Stimulated activated CD4-positive, alpha-beta T cell treated with anti-CD3 and anti-CD28 coated beads, Interleukin-1b, Interleukin-23, amount 100 ng/mL, for 48 hours (primary cell): ENCODE data around the gene SLITRK6.
"Not testable (repeated sequence)": the region's sequence is repeated elsewhere in the genome, so short reads cannot be mapped to it uniquely, and the experiment has no call there.

Experiments used
- DNase-seq: peaks from one replicate; pipeline ENCODE4 v3.0.0-alpha.2; 2020

Gene SLITRK6, protein sequence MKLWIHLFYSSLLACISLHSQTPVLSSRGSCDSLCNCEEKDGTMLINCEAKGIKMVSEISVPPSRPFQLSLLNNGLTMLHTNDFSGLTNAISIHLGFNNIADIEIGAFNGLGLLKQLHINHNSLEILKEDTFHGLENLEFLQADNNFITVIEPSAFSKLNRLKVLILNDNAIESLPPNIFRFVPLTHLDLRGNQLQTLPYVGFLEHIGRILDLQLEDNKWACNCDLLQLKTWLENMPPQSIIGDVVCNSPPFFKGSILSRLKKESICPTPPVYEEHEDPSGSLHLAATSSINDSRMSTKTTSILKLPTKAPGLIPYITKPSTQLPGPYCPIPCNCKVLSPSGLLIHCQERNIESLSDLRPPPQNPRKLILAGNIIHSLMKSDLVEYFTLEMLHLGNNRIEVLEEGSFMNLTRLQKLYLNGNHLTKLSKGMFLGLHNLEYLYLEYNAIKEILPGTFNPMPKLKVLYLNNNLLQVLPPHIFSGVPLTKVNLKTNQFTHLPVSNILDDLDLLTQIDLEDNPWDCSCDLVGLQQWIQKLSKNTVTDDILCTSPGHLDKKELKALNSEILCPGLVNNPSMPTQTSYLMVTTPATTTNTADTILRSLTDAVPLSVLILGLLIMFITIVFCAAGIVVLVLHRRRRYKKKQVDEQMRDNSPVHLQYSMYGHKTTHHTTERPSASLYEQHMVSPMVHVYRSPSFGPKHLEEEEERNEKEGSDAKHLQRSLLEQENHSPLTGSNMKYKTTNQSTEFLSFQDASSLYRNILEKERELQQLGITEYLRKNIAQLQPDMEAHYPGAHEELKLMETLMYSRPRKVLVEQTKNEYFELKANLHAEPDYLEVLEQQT

DNA sequence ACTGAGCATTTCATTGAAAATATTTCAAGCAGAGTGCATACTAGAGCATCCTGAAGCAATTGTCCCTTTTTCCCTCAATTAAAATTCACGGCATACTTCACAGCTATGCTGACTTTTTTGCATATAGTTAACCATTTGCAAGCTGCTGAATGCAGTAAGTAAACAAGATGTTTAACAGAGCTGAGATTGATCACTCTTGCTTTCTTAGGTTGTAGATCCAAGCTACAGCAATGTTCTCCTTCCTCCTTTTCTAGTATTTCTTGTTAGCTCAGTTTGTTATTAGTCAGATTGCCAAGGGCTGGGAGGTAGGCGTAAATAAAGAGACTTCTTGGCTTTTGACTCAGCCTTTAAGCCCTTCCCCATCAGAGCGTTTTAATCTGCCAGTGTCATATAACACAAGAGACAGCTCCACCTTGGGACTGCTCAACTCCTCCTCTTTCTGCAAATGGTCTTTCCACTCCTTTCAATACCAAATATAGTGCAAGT lies at the start of gene SLITRK6:
Gene SLITRK6 (minus strand): TSS at position 323 of the 486 bp plus-strand sequence. CDS start 2,911 bp downstream, outside the sequence.
- DNase-seq = no peak

GRCh38 chr13:85847012-85847411 lies 47.8 kb upstream of the SLITRK6 start:
- no peak for DNase-seq

DNA sequence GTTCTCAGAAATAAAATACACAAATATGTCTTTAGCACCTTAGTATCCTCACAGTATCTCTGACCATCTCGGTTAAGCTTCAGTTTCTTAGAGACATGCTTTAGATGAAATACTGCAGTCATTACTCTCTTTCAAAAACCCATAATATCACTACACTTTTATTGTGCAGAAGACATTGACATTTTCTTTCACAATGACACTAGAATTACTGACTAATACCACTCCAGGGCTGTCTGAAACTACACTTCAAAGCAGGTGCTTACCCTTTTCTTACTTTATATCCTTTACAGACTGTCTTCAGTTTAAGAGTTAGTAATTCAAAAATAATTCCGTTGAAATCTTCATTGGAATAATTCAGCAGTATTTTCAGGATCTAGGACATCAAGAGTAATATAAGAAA lies 42.2 kb upstream of the SLITRK6 start:
- no peak for DNase-seq

GRCh38 chr13:85833921-85834320 lies 34.7 kb upstream of the SLITRK6 start:
- no peak for DNase-seq

- no peak for DNase-seq
These were observed 29.0 kb upstream of the SLITRK6 start for GRCh38 chr13:85828094-85828684.

- no peak for DNase-seq
These were observed 26.2 kb upstream of the SLITRK6 start for GRCh38 chr13:85825454-85825853.

GRCh38 chr13:85823832-85824231 lies 24.6 kb upstream of the SLITRK6 start:
- DNase-seq = no peak

GRCh38 chr13:85819513-85819912 lies 20.3 kb upstream of the SLITRK6 start:
- DNase-seq = no peak

DNA sequence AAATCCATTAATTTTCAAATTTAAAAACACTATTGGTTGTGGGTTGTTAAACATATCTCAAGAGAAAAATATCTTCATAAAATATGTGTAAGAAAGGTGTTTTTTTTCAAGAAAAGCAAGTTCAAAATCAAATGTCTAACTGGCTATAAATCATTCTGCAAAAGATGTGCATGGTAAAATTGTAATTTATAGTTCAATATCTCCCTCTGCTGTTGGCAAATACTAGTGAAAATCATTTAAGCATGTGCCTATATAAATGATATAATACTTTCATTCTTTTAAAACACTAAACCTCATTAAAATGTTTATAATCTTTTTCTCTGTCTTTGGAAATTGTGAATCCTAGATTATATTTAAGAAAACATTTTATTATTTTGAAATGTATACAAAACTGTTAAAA lies 17.2 kb upstream of the SLITRK6 start:
- DNase-seq = no peak

DNA sequence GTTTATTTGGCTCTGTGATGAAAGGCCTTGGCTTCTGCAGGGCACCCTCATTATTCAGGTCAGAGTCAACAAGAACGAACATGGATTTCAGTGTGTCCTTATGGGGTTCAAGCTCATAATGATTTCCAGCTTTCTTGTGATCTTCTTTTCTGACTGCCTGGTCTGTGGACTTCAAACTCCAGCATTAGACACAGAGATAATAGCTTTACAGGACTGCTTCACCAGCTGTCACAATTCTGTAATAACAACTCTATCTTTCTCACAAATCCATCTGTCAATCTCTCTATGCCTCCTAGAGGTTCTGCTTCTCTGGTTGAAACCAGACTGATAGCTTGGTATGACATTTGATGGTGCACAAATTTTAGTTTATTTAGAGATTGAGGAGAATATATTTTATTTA lies 13.1 kb upstream of the SLITRK6 start:
- no peak for DNase-seq

- DNase-seq = no peak
These were observed 9.6 kb upstream of the SLITRK6 start for GRCh38 chr13:85808811-85809210.

DNA sequence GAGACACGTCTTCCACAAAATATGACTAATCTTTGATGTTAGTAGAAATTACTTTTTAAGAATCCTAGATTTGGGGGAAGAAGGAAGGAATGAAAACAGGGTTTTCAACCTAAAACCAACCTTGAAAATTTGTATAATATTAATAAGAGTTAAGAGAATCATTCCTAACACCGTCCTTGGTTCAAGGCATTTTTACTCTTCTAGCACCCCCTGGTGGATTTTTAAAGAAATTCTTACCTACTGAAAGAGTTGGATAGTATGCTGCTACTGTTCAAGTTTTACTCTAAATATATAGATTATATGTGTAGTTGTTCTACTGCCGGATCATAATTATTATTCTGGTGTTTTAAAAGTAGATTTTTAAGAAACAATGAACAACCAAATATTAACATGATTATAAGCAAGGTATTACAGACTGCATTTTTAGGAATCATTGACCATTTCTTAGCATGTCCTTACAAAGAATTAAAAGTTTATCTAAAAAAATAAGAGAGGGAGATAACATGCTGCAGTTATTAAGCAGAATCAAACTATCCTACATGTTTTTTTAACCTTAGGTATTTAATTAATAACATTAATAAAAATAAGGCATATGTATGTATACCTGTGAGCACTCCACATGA lies 7.4 kb upstream of the SLITRK6 start:
- DNase-seq = no peak

- no peak for DNase-seq
These were observed 663 bp downstream of the SLITRK6 start for GRCh38 chr13:85798556-85798955.

GRCh38 chr13:85797311-85797710 lies 1.9 kb downstream of the SLITRK6 start:
- DNase-seq = no peak

GRCh38 chr13:85785205-85785604 lies 14.0 kb downstream of the SLITRK6 start:
- no peak for DNase-seq

DNA sequence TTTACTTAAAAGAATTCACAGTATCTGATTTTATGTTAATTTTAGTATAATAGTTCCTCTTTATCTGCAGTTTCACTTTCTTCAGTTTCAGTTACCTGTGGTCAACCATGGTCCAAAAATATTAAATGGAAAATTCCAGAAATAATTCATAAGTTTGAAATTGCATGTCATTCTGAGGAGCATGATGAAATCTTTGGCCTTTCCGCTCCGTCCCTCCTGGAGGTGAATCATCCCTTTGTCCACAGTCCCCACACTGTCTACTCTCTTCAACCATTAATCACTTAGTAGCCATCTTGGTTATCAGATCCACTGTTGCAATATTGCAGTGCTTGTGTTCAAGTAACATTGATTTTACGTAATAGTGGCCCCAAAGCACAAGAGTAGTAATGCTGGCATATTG lies 26.9 kb downstream of the SLITRK6 start:
- no peak for DNase-seq

GRCh38 chr13:85771856-85772255 lies 27.4 kb downstream of the SLITRK6 start:
- DNase-seq = no peak

GRCh38 chr13:85768946-85769345 lies 30.3 kb downstream of the SLITRK6 start:
- no peak for DNase-seq

GRCh38 chr13:85755123-85755522 lies 44.1 kb downstream of the SLITRK6 start:
- DNase-seq = no peak

GRCh38 chr13:85743201-85743770 lies 55.9 kb downstream of the SLITRK6 start:
- not testable (repeated sequence) for DNase-seq
